Fibroblast of the conjunctiva (primary cell): Measurements from ENCODE around the gene PA2G4.
"Not testable (repeated sequence)": the region's sequence is repeated elsewhere in the genome, so short reads cannot be mapped to it uniquely, and the experiment has no call there.

Experiments
- DNase-seq: peaks from one replicate; pipeline ENCODE4 v3.0.0-alpha.2; 2010; ENCODE audit warnings: low read depth

Gene PA2G4

DNA sequence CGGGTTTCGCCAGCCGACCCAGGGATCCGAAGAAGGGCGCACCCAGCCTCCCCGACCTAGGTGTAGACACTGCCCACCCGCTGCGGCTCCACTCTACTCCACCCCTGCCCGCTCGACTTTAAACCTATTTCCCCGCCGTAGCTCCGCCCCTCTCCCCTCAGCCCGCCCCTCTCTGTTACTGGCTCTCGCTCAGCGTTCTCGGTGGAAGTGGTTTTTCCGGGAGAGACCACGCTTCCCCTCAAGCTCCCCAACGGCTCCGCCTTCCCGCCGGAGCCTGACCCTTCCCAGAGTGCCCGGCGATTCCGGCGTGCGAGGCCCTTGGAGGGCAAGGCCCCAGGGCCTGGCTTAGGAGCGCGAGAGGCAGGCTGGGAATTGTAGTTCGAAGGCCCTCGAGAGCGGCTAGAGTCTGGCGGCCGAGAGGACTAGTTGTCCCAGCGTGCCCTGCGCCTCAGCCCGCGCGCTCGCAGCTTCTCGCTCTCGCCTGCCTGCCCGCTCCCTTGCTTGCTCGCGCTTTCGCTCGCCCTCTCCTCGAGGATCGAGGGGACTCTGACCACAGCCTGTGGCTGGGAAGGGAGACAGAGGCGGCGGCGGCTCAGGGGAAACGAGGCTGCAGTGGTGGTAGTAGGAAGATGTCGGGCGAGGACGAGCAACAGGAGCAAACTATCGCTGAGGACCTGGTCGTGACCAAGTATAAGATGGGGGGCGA, at the start of gene PA2G4:
Gene PA2G4, plus strand, starts transcription at position 451 of the 706 bp plus-strand sequence. Its CDS starts 179 bp downstream, at position 630.
- peak; percentile 97 for DNase-seq

GRCh38 chr12:56059964-56060363, 44.4 kb upstream of the PA2G4 start:
- DNase-seq: not testable (repeated sequence)

DNA sequence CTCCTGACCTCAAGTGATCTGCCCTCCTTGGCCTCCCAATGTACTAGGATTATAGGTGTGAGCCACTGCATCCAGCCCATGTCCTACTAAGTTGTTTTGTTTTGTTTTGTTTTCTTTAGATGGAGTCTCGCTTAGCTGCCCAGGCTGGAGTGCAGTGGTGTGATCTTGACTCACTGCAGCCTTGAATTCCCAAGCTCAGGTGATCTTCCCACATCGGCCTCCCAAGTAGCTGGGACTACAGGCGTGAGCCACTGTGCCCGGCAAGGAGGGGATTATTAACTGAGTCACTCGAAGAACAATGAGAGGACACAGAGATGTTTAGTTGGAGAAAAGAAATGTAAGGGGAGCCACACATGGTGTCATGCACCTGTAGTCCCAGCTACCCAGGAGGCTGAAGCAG, 42.4 kb upstream of the PA2G4 start:
- DNase-seq: no peak

DNA sequence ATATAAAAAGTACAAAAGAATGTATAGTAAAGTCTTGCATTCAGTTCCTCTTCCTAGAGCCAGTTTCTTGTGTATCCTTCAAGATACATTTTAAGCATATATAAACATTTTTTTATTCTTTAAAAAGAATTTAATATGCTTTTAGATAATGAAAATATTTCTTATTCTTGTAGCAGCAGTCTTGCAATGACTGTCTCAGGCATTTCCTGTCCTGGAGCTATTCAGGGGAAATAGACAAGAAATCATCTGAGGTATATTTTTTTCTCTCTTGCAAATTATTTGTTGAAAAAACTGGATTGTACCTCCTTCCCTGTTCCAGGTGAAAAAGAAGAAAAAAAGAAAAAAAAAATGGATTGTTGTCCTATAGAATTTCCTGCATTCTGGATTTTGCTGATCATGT, 41.4 kb upstream of the PA2G4 start:
- DNase-seq: no peak

GRCh38 chr12:56071648-56072047, 32.7 kb upstream of the PA2G4 start:
- no peak for DNase-seq

GRCh38 chr12:56074396-56074795, 30.0 kb upstream of the PA2G4 start:
- DNase-seq: no peak

DNA sequence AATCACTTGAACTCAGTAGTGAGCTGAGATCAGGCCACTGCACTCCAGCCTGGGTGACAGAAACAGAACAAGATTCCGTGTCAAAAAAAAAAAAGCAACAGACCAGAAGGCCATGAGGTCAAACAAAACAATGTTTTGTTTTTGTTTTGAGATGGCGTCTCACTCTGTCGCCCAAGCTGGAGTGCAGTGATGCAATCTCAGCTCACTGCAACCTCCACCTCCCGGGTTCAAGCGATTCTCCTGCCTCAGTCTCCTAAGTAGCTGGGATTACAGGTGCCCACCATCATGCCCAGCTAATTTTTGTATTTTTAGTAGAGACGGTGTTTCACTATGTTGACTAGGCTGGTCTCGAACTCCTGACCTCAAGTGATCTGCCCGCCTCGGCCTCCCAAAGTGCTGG, 26.4 kb upstream of the PA2G4 start:
- DNase-seq: not testable (repeated sequence)

GRCh38 chr12:56078427-56078826, 25.9 kb upstream of the PA2G4 start:
- no peak for DNase-seq

DNA sequence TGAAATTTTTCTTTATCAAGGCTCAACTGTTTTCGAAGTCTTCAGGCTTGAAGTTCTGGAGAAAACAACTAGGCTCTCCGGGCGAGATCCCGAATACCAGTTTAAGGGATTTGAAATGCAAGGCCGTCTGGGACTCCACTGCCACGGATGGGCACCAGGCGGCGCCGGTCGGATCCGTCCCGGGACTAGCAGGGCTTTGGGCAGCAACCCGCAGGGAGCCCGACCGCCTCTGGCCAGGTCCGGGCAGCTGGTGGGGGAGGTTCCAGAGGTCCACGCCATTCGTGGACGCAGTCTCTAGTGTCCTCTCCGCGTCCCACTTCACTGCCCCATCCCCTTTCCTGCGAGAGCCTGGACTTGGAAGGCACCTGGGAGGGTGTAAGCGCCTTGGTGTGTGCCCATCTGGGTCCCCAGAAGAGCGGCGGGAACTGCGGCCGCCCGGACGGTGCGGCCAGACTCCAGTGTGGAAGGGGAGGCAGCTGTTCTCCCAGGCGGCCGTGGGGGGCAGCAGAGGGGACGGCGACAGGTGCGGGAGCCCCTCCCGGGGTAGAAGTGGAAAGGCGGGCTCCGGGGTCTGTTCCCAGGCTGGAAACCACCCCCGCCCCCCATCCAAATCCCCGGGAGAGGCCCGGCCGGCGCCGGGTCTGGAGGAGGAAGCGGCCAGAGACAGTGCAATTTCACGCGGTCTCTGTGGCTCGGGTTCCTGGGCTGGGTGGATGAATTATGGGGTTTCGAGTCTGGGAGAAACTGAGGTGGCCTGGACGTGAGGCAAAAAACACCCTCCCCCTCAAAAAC, 25.2 kb upstream of the PA2G4 start:
- peak; percentile 69 for DNase-seq

GRCh38 chr12:56079723-56080555, 24.4 kb upstream of the PA2G4 start, which contains the start of gene ERBB3:
ERBB3 (plus strand) TSS chr12:56080165; CDS start chr12:56080301, 136 bp downstream.
- DNase-seq: peak; percentile 48

GRCh38 chr12:56080556-56081138, 23.7 kb upstream of the PA2G4 start:
- DNase-seq: no peak

GRCh38 chr12:56081393-56082347, 22.7 kb upstream of the PA2G4 start:
- no peak for DNase-seq

- no peak for DNase-seq
Measured at GRCh38 chr12:56082382-56082781, 22.0 kb upstream of the PA2G4 start.

DNA sequence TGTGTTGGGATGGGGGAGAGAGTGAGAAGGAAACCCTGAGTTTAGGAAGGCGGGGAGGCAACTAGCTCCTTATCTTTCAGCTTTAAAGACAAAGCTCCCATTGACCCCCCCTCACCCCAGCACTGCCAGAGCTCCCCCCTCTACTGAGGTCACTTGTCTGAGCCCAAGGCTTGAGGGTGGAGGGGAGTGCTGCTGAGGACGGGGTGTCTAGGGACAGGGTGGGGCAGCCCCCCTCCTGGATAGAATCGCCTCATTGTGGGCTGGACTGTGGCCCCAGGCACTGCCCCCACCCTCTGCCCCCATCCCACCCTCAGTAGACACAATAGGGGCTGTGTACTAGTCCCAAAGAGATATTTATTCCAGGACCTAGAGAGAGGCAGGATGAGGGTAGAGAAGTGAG, 21.4 kb upstream of the PA2G4 start:
- no peak for DNase-seq

DNA sequence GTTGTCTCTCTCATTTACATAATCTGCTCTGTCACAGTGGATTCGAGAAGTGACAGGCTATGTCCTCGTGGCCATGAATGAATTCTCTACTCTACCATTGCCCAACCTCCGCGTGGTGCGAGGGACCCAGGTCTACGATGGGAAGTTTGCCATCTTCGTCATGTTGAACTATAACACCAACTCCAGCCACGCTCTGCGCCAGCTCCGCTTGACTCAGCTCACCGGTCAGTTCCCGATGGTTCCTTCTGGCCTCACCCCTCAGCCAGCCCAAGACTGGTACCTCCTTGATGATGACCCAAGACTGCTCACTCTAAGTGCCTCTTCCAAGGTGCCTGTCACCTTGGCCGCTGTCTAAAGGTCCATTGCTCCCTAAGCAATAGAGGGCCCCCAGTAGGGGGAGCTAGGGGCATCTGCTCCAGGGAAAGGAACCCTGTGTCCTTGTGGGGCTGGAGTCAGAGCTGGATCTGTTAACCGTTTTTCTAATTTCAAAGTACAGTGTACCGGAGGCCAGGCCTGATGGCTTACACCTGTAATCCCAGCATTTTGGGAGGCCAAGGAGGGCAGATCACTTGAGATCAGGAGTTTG, 19.3 kb upstream of the PA2G4 start:
- DNase-seq: no peak

DNA sequence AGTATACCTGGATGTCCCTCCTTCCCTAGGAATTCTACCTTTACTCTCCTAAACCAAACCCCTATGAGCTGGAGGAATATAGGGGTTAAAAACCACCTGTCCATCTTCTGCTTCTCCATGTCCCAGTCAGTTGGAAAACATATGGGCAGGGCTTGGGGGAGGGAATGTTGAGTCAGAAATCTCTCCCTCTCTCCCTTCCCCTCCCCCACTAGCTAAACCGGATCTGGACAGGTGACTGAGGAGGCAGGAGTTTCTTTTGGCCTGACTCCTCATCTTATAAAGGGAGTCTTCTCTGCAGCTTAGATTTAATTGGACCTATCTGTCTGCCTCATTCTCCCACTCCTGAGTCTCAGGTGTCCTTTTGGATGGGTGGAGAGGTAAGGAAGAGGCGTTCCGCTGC, 18.3 kb upstream of the PA2G4 start:
- no peak for DNase-seq

GRCh38 chr12:56086608-56087007, 17.8 kb upstream of the PA2G4 start:
- no peak for DNase-seq

GRCh38 chr12:56087220-56087619, 17.1 kb upstream of the PA2G4 start:
- no peak for DNase-seq

DNA sequence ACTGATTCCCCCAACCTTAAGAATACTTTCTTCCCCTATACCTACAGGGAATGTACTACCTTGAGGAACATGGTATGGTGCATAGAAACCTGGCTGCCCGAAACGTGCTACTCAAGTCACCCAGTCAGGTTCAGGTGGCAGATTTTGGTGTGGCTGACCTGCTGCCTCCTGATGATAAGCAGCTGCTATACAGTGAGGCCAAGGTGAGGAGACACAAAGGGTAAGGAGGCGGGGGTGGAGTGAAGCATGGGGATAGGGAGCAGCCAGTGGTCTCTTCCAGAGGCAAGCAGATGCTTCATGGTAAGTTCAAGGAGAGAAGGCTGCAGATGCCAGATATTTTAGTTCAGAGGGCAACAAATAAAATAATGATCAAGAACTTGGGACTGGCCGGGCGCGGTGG, 6.6 kb upstream of the PA2G4 start:
- DNase-seq: no peak

GRCh38 chr12:56098592-56098991, 5.8 kb upstream of the PA2G4 start:
- no peak for DNase-seq

DNA sequence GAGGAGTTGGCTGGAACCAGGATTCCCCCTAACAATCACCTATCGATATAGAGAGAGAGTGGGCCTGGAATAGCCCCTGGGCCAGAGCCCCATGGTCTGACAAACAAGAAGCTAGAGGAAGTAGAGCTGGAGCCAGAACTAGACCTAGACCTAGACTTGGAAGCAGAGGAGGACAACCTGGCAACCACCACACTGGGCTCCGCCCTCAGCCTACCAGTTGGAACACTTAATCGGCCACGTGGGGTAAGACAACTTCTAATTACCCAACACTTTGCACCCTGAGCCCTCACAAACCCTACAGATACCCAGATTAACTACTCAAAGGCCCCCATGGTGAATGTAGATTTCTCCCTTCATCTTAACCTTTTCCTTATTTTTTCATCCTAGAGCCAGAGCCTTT, 4.6 kb upstream of the PA2G4 start:
- no peak for DNase-seq
